GM23338 (cell line): ENCODE results near the gene DDX18. TPM values are rescaled to one million over a fixed set of nuclear protein-coding genes. Genes with fewer than 3 reads are reported as not detected.
A peak's percentile ranks its signal among the peaks of the same experiment; 100 is the strongest.

ENCODE experiments used
- ATAC-seq: fragments of 200-7000 bp; cut with Tn5 transposase; 3 replicates; pipeline ENCODE4 v1.9.1; 2020
- DNase-seq: peaks from one replicate; pipeline ENCODE4 v3.0.0-alpha.2; 2015; ENCODE audit warnings: low spot score
- H2AFZ ChIP-seq: fragments of 200-600 bp; sonication (generic); 2 replicates; pipeline ENCODE4 v1.8.0; 2016; ENCODE audit warnings: antibody characterized with exemption, mild to moderate bottlenecking, moderate library complexity
- H3F3A ChIP-seq: fragments of 200-600 bp; sonication (generic); replicated peaks from 2 replicates; pipeline ENCODE4 v1.8.0; 2017; ENCODE audit warnings: antibody characterized with exemption, mixed run types, low read depth
- H3K27ac ChIP-seq: fragments of 200-600 bp; sonication (generic); 2 replicates; pipeline ENCODE4 v1.6.1; 2016; ENCODE audit warnings: low read depth
- H3K27me3 ChIP-seq: fragments of 200-600 bp; sonication (generic); 2 replicates; pipeline ENCODE4 v1.8.0; 2016; ENCODE audit warnings: mild to moderate bottlenecking, mixed run types, moderate library complexity; ENCODE audit not compliant: insufficient read depth
- H3K36me3 ChIP-seq: fragments of 200-600 bp; sonication (generic); 2 replicates; pipeline ENCODE4 v1.8.0; 2016; ENCODE audit warnings: mild to moderate bottlenecking; ENCODE audit not compliant: insufficient read depth
- H3K4me1 ChIP-seq: fragments of 200-600 bp; sonication (generic); 2 replicates; pipeline ENCODE4 v1.8.0; 2016; ENCODE audit warnings: mild to moderate bottlenecking, moderate library complexity; ENCODE audit not compliant: insufficient read depth
- H3K4me2 ChIP-seq: fragments of 200-600 bp; sonication (generic); 2 replicates; pipeline ENCODE4 v1.7.1; 2017; ENCODE audit warnings: mixed run types
- H3K4me3 ChIP-seq: fragments of 200-600 bp; sonication (generic); 2 replicates; pipeline ENCODE4 v1.6.1; 2016; ENCODE audit warnings: mixed run types
- H3K79me2 ChIP-seq: fragments of 200-600 bp; sonication (generic); replicated peaks from 2 replicates; pipeline ENCODE4 v1.8.0; 2017; ENCODE audit warnings: mild to moderate bottlenecking; ENCODE audit not compliant: insufficient read depth
- H3K9me2 ChIP-seq: fragments of 200-600 bp; sonication (generic); 2 replicates; pipeline ENCODE4 v1.8.0; 2017; ENCODE audit not compliant: insufficient read depth
- H4K20me1 ChIP-seq: fragments of 200-600 bp; sonication (generic); replicated peaks from 2 replicates; pipeline ENCODE4 v1.8.0; 2017; ENCODE audit warnings: mild to moderate bottlenecking; ENCODE audit not compliant: insufficient read depth
- H3K27ac Mint-ChIP-seq: 2 replicates; pipeline ENCODE4 v1.8.0; 2020; ENCODE audit warnings: inconsistent platforms, mild to moderate bottlenecking, moderate library complexity, mixed read lengths
- H3K27me3 Mint-ChIP-seq: 3 replicates; pipeline ENCODE4 v1.8.0; 2022; ENCODE audit warnings: low read depth, mild to moderate bottlenecking, moderate library complexity, mixed read lengths, inconsistent platforms; ENCODE audit not compliant: insufficient read depth, poor library complexity
- H3K36me3 Mint-ChIP-seq: 3 replicates; pipeline ENCODE4 v1.8.0; 2021; ENCODE audit warnings: low read depth, mild to moderate bottlenecking, inconsistent platforms, moderate library complexity, mixed read lengths
- H3K4me1 Mint-ChIP-seq: 3 replicates; pipeline ENCODE4 v1.8.0; 2020; ENCODE audit warnings: mild to moderate bottlenecking, inconsistent platforms, mixed read lengths
- H3K4me3 Mint-ChIP-seq: 3 replicates; pipeline ENCODE4 v1.8.0; 2021; ENCODE audit warnings: moderate library complexity, mild to moderate bottlenecking, inconsistent platforms, mixed read lengths
- H3K9me3 Mint-ChIP-seq: 3 replicates; pipeline ENCODE4 v1.8.0; 2020; ENCODE audit warnings: moderate library complexity, mild to moderate bottlenecking, inconsistent platforms, mixed read lengths
- CREB1 ChIP-seq: fragments of 250-450 bp; sonication (Bioruptor Pico); IDR thresholded peaks from 2 replicates; pipeline ENCODE4 v1.5.0; 2020; ENCODE audit warnings: low read depth, mild to moderate bottlenecking, moderate library complexity
- EZH2 ChIP-seq: fragments of 200-600 bp; sonication (generic); IDR thresholded peaks from one replicate; pipeline ENCODE4 v1.8.0; 2017; ENCODE audit warnings: antibody characterized with exemption, mild to moderate bottlenecking, low read depth; ENCODE audit not compliant: unreplicated experiment
- JUNB ChIP-seq: IDR thresholded peaks from one replicate; pipeline ENCODE4 v1.6.1; 2016; ENCODE audit warnings: antibody characterized with exemption; ENCODE audit not compliant: unreplicated experiment
- NANOG ChIP-seq: IDR thresholded peaks from 2 replicates; pipeline ENCODE4 v1.6.1; 2016; ENCODE audit warnings: antibody characterized with exemption, borderline replicate concordance
- ZNF114 ChIP-seq: fragments of 250-450 bp; sonication (Bioruptor Pico); IDR thresholded peaks from 2 replicates; pipeline ENCODE4 v1.5.0; 2020; ENCODE audit warnings: mild to moderate bottlenecking, moderate library complexity
- ZNF331 ChIP-seq: fragments of 250-450 bp; sonication (Bioruptor Pico); IDR thresholded peaks from 2 replicates; pipeline ENCODE4 v1.5.0; 2020; ENCODE audit warnings: low read depth, mild to moderate bottlenecking, moderate library complexity
- polyA plus RNA-seq: library from polyadenylated mRNA; unstranded; fragments of >200 nt; fragmentation: Nextera tagmentation; extraction: Ambion mirVana; gene quantifications from 2 replicates; pipeline ENCODE4 v1.2.1, GENCODE V29; 2016
- total RNA-seq: library from RNA; depleted of rRNA; stranded (reverse); fragments of >200 nt; shearing (Covaris generic); gene quantifications from 2 replicates; pipeline ENCODE4 v1.2.3, GENCODE V29; 2014
- TF ChIP-seq, protein P1 (sequence below): fragments of 250-450 bp; sonication (Bioruptor Pico); IDR thresholded peaks from 2 replicates; pipeline ENCODE4 v1.5.0; 2020; ENCODE audit warnings: mild to moderate bottlenecking, moderate library complexity
- TF ChIP-seq, protein P2 (sequence below), 2 experiments: fragments of 200-600 bp in 1 of 2; sonication (generic) in 1 of 2; conservative IDR thresholded peaks; 2 replicates each; pipeline versions ENCODE4 v1.5.1 to v1.6.1; 2016 to 2017; ENCODE audit warnings: antibody characterized with exemption in 2 of 2, low read depth in 2 of 2, mild to moderate bottlenecking in 2 of 2, moderate library complexity in 1 of 2

The DDX18 gene
- total and polyA plus RNA-seq, 2 experiments from 2014 or later, result 102 to 169 TPM

DNA sequence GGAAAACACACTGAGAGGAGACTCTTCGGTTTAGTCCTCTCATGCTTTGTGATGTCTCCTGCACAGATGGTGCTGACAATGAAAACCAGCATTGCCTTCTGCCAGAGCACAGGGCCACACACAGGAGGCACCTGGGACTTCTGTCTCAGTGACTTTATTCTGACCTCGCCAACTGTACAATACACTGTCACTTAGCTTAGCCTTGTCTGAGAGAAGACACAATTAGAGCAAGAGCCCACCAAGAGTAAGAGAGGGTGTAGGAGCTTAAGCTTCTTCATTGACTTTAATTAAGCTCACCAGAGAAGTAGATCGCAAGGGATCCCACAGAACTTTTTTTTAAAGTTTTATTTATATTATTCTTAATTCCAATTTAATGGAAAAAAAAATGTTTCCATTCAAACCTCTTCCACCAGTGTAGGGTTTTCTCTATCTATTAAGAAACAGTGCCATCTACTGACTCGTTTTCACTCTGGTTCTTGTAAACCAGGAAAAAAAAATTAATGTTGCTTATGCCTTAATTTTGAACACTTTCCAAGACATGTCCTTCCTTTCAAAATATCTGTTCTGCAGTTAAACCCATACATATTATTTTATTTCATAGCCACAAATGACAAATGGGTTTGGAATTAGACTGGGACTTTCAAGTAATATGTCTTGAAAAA lies 42.4 kb upstream of the DDX18 start:
- H3K4me3 ChIP-seq, result no peak overlapping the region
- peak; percentile 52 for DNase-seq
- no peaks in the 10 kb centered on the region for H3K36me3 Mint-ChIP-seq

DNA sequence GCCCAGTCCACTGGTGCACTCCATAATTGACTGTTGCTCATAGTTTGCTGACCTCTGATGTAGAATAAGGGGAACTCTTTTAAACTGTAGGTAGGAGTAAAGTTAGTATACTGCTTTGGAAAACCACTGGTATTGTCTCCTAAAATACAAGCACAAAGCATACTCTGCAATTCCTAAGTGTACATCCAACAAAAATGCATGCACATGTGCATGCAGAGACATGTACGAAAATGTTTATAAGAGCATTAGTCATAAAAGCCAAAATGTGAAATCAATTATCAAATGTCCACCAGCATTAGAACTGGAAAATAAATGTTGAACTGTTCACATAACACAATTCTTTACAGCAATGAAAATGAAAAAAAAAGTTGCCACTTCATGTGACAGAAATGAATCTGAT lies 39.8 kb upstream of the DDX18 start:
- H3K4me3 ChIP-seq, result no peak overlapping the region
- no peaks in the 10 kb centered on the region for H3K27me3 Mint-ChIP-seq
- H3F3A ChIP-seq, result no peaks in the 10 kb centered on the region
- H4K20me1 ChIP-seq, result no peaks in the 10 kb centered on the region
- no peak for ATAC-seq
- H2AFZ ChIP-seq, result no peak overlapping the region
- H3K27ac Mint-ChIP-seq, result no peak overlapping the region
- 0 out of 2 replicates have a peak, but pooled peaks cover 3% of the 10 kb centered on the region for H3K9me2 ChIP-seq
- H3K4me3 Mint-ChIP-seq, result no peak overlapping the region
- DNase-seq, result no peak
- no peaks in the 10 kb centered on the region for H3K79me2 ChIP-seq
- H3K27me3 ChIP-seq, result no peaks in the 10 kb centered on the region
- H3K36me3 Mint-ChIP-seq, result peaks cover 10% of the 10 kb centered on the region; the same call in 2 of the 3 replicates
- H3K4me1 Mint-ChIP-seq, result peaks cover 9% of the 10 kb centered on the region; the same call in 2 of the 3 replicates
- no peak overlapping the region for H3K27ac ChIP-seq
- H3K9me3 Mint-ChIP-seq, result peaks cover 12% of the 10 kb centered on the region
- no peak overlapping the region for H3K4me2 ChIP-seq
- no peaks in the 10 kb centered on the region for H3K36me3 ChIP-seq
- peaks cover 7% of the 10 kb centered on the region; the same call in 1 of the 2 replicates for H3K4me1 ChIP-seq
- TF ChIP-seq ZNF114 (CRISPR knock-in tag), result no peak
- no peak for TF ChIP-seq ZNF331 (CRISPR knock-in tag)
- TF ChIP-seq, protein P1, sequence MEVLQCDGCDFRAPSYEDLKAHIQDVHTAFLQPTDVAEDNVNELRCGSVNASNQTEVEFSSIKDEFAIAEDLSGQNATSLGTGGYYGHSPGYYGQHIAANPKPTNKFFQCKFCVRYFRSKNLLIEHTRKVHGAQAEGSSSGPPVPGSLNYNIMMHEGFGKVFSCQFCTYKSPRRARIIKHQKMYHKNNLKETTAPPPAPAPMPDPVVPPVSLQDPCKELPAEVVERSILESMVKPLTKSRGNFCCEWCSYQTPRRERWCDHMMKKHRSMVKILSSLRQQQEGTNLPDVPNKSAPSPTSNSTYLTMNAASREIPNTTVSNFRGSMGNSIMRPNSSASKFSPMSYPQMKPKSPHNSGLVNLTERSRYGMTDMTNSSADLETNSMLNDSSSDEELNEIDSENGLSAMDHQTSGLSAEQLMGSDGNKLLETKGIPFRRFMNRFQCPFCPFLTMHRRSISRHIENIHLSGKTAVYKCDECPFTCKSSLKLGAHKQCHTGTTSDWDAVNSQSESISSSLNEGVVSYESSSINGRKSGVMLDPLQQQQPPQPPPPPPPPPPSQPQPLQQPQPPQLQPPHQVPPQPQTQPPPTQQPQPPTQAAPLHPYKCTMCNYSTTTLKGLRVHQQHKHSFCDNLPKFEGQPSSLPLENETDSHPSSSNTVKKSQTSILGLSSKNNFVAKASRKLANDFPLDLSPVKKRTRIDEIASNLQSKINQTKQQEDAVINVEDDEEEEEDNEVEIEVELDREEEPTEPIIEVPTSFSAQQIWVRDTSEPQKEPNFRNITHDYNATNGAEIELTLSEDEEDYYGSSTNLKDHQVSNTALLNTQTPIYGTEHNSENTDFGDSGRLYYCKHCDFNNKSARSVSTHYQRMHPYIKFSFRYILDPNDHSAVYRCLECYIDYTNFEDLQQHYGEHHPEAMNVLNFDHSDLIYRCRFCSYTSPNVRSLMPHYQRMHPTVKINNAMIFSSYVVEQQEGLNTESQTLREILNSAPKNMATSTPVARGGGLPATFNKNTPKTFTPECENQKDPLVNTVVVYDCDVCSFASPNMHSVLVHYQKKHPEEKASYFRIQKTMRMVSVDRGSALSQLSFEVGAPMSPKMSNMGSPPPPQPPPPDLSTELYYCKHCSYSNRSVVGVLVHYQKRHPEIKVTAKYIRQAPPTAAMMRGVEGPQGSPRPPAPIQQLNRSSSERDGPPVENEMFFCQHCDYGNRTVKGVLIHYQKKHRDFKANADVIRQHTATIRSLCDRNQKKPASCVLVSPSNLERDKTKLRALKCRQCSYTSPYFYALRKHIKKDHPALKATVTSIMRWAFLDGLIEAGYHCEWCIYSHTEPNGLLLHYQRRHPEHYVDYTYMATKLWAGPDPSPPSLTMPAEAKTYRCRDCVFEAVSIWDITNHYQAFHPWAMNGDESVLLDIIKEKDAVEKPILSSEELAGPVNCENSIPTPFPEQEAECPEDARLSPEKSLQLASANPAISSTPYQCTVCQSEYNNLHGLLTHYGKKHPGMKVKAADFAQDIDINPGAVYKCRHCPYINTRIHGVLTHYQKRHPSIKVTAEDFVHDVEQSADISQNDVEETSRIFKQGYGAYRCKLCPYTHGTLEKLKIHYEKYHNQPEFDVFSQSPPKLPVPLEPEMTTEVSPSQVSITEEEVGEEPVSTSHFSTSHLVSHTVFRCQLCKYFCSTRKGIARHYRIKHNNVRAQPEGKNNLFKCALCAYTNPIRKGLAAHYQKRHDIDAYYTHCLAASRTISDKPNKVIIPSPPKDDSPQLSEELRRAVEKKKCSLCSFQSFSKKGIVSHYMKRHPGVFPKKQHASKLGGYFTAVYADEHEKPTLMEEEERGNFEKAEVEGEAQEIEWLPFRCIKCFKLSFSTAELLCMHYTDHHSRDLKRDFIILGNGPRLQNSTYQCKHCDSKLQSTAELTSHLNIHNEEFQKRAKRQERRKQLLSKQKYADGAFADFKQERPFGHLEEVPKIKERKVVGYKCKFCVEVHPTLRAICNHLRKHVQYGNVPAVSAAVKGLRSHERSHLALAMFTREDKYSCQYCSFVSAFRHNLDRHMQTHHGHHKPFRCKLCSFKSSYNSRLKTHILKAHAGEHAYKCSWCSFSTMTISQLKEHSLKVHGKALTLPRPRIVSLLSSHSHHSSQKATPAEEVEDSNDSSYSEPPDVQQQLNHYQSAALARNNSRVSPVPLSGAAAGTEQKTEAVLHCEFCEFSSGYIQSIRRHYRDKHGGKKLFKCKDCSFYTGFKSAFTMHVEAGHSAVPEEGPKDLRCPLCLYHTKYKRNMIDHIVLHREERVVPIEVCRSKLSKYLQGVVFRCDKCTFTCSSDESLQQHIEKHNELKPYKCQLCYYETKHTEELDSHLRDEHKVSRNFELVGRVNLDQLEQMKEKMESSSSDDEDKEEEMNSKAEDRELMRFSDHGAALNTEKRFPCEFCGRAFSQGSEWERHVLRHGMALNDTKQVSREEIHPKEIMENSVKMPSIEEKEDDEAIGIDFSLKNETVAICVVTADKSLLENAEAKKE (CRISPR knock-in tag), result no peak
- no peak for TF ChIP-seq JUNB
- TF ChIP-seq EZH2, result no peak
- TF ChIP-seq, protein P2, sequence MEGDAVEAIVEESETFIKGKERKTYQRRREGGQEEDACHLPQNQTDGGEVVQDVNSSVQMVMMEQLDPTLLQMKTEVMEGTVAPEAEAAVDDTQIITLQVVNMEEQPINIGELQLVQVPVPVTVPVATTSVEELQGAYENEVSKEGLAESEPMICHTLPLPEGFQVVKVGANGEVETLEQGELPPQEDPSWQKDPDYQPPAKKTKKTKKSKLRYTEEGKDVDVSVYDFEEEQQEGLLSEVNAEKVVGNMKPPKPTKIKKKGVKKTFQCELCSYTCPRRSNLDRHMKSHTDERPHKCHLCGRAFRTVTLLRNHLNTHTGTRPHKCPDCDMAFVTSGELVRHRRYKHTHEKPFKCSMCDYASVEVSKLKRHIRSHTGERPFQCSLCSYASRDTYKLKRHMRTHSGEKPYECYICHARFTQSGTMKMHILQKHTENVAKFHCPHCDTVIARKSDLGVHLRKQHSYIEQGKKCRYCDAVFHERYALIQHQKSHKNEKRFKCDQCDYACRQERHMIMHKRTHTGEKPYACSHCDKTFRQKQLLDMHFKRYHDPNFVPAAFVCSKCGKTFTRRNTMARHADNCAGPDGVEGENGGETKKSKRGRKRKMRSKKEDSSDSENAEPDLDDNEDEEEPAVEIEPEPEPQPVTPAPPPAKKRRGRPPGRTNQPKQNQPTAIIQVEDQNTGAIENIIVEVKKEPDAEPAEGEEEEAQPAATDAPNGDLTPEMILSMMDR (conservative IDR thresholded peaks at IDR 0.05; ENCODE audit: low read depth in 2 of 2), result no peak

More for the DNA sequence above, 42.4 kb upstream of the DDX18 start:
- Histone ChIP-seq H3K4me2 (no peak overlapping the region), H4K20me1 (no peaks in the 10 kb centered on the region), H3K36me3 (no peaks in the 10 kb centered on the region), H3K27ac (no peak overlapping the region), H3K4me1 (peaks cover 7% of the 10 kb centered on the region; the same call in 1 of the 2 replicates), H3F3A (no peaks in the 10 kb centered on the region), H3K27me3 (no peaks in the 10 kb centered on the region), H3K9me2 (no peaks in the 10 kb centered on the region), H3K79me2 (no peaks in the 10 kb centered on the region), H2AFZ (no peak overlapping the region)
- TF ChIP-seq NANOG, result no peak
- TF ChIP-seq CREB1, result no peak
- TF ChIP-seq, protein P2 (conservative IDR thresholded peaks at IDR 0.05; ENCODE audit: low read depth in 2 of 2), result peak; percentile 50 to 66
- H3K27ac Mint-ChIP-seq, result no peak overlapping the region; the same call in 1 of the 2 replicates
- no peak; the same call in 2 of the 3 replicates for ATAC-seq
- peaks cover 3% of the 10 kb centered on the region; the same call in 1 of the 3 replicates for H3K9me3 Mint-ChIP-seq
- peaks cover 9% of the 10 kb centered on the region; the same call in 2 of the 3 replicates for H3K4me1 Mint-ChIP-seq
- no peak overlapping the region for H3K4me3 Mint-ChIP-seq
- H3K27me3 Mint-ChIP-seq, result no peaks in the 10 kb centered on the region
